A549 (cell line): ENCODE results near the gene NOS3.

ENCODE experiments used
- MAZ ChIP-seq: fragments of 150-350 bp; IDR thresholded peaks from 2 replicates; pipeline ENCODE4 v1.6.1; 2014; ENCODE audit warnings: antibody characterized with exemption, low read depth, low read length, borderline replicate concordance
- RARB ChIP-seq: fragments of 250-450 bp; sonication (Bioruptor Pico); IDR thresholded peaks from 2 replicates; pipeline ENCODE4 v1.8.0; 2021; ENCODE audit warnings: mild to moderate bottlenecking, moderate library complexity
- TF ChIP-seq, protein P1 (sequence below): fragments of >200 bp; sonication (Bioruptor Twin); formaldehyde crosslinking; IDR thresholded peaks from 3 replicates; pipeline ENCODE4 v1.5.1; 2016
- TF ChIP-seq, protein P2 (sequence below): fragments of 200-600 bp; sonication (generic); IDR thresholded peaks from 2 replicates; pipeline ENCODE4 v1.6.1; 2016; ENCODE audit warnings: antibody characterized with exemption, mild to moderate bottlenecking, moderate library complexity

DNA sequence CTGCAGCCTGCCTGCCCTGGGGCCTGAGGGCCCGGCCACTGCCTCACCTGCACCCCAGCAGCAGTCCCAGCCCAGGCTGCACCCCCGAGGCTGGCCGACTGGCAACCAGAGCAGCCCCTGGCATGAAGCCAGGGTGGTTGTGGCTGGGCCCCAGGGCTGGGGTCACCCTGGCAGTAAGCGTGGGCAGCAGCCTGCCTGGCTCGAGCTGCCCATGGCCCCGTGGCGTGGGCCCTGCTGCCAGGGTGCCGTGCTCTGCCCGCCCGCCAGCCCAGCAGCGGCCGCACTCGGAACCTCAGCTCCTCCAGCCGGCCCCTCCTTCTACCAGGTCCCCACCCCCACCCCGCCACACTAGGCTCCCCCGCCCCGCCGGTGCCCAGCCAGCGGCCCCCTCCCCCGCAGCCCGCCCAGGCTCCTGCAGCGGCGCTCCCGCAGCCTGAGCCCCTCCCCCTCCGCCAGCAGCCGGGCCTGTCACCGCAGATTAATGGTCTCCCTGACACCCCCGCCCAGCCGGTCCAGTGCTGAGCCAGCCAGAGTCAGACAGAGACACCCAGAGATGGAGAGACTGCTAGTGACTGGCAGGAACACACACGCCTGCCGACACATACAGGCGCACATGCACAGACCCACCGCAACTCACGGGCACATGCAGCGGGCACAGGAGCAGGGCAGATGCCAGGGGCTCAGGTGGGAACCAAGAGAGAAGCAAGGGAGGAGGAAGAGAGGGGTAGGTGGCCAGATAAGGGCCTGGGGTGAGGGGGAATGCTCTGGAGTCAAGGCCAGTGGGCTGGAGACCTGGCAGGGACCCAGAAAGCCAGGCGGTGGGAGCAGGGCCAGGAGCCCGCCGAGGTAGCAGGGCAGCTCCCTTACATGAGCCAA is 35.1 kb upstream of the NOS3 start:
- TF ChIP-seq, protein P1, sequence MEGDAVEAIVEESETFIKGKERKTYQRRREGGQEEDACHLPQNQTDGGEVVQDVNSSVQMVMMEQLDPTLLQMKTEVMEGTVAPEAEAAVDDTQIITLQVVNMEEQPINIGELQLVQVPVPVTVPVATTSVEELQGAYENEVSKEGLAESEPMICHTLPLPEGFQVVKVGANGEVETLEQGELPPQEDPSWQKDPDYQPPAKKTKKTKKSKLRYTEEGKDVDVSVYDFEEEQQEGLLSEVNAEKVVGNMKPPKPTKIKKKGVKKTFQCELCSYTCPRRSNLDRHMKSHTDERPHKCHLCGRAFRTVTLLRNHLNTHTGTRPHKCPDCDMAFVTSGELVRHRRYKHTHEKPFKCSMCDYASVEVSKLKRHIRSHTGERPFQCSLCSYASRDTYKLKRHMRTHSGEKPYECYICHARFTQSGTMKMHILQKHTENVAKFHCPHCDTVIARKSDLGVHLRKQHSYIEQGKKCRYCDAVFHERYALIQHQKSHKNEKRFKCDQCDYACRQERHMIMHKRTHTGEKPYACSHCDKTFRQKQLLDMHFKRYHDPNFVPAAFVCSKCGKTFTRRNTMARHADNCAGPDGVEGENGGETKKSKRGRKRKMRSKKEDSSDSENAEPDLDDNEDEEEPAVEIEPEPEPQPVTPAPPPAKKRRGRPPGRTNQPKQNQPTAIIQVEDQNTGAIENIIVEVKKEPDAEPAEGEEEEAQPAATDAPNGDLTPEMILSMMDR: no peak
- TF ChIP-seq, protein P2, sequence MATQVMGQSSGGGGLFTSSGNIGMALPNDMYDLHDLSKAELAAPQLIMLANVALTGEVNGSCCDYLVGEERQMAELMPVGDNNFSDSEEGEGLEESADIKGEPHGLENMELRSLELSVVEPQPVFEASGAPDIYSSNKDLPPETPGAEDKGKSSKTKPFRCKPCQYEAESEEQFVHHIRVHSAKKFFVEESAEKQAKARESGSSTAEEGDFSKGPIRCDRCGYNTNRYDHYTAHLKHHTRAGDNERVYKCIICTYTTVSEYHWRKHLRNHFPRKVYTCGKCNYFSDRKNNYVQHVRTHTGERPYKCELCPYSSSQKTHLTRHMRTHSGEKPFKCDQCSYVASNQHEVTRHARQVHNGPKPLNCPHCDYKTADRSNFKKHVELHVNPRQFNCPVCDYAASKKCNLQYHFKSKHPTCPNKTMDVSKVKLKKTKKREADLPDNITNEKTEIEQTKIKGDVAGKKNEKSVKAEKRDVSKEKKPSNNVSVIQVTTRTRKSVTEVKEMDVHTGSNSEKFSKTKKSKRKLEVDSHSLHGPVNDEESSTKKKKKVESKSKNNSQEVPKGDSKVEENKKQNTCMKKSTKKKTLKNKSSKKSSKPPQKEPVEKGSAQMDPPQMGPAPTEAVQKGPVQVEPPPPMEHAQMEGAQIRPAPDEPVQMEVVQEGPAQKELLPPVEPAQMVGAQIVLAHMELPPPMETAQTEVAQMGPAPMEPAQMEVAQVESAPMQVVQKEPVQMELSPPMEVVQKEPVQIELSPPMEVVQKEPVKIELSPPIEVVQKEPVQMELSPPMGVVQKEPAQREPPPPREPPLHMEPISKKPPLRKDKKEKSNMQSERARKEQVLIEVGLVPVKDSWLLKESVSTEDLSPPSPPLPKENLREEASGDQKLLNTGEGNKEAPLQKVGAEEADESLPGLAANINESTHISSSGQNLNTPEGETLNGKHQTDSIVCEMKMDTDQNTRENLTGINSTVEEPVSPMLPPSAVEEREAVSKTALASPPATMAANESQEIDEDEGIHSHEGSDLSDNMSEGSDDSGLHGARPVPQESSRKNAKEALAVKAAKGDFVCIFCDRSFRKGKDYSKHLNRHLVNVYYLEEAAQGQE: no peak
- TF ChIP-seq MAZ: no peak
- no peak for TF ChIP-seq RARB (CRISPR knock-in tag)
